ENCODE data around the gene SREBF1. TPM values are rescaled to one million over a fixed set of nuclear protein-coding genes. Genes with fewer than 3 reads are reported as not detected.

Gene SREBF1
- total and polyA plus RNA-seq, 2 experiments from 2014 or later, result 19.2 to 36.2 TPM

GRCh38 chr17:17870247-17870646 is 33.5 kb upstream of the SREBF1 start:
- DNase-seq, result no peak
- Histone ChIP-seq H3K9me2 (ENCODE audit: insufficient read depth) (no peaks in the 10 kb centered on the region), H3K27me3 (replicated peaks; ENCODE audit: insufficient read depth) (no peaks in the 10 kb centered on the region), H3K9ac (no peak overlapping the region), H4K20me1 (ENCODE audit: insufficient read depth) (no peaks in the 10 kb centered on the region), H3K4me1 (ENCODE audit: insufficient read depth) (peaks cover 5% of the 10 kb centered on the region; the same call in 1 of the 2 replicates), H3K4me2 (ENCODE audit: unreplicated experiment) (no peak overlapping the region), H3F3A (ENCODE audit: insufficient read depth) (no peaks in the 10 kb centered on the region; the same call in 1 of the 2 replicates), H3K4me3 (no peak overlapping the region), H3K27ac (no peak overlapping the region), H3K9me3 (ENCODE audit: low read depth) (no peaks in the 10 kb centered on the region), H2AFZ (no peak overlapping the region), H3K36me3 (ENCODE audit: low read depth) (peaks cover 6% of the 10 kb centered on the region; the same call in 1 of the 2 replicates), H3K79me2 (ENCODE audit: insufficient read depth) (no peaks in the 10 kb centered on the region)
- TF ChIP-seq EZH2phosphoT487 (IDR thresholded peaks at IDR 0.05; ENCODE audit: insufficient read depth, low read depth), result no peak
- WGBS, 2 experiments (ENCODE audit: low coverage in 1 of 2, low lambda C conversion rate in 2 of 2, missing lambda C conversion rate in 2 of 2), result 77 to 81% methylated on average over 6 of the region's 6 CpGs
- in situ Hi-C loops (cut with MboI), result loop anchor here (25.0 kb wide), 1 partner anchor 183 kb away; the partner anchor contains the start of gene RAI1

- in situ Hi-C loops (cut with MboI), result loop anchor here (25.0 kb wide), 1 partner anchor 182 kb away; the partner anchor contains the start of gene RAI1
- no peak for TF ChIP-seq EZH2phosphoT487 (IDR thresholded peaks at IDR 0.05; ENCODE audit: insufficient read depth, low read depth)
- no peak for TF ChIP-seq EZH2 (IDR thresholded peaks at IDR 0.05; ENCODE audit: insufficient read depth, poor library complexity, severe bottlenecking)
- no peaks in the 10 kb centered on the region for H3F3A ChIP-seq (ENCODE audit: insufficient read depth)
- H3K4me1 ChIP-seq (ENCODE audit: insufficient read depth), result no peaks in the 10 kb centered on the region
- peaks cover 12% of the 10 kb centered on the region; the same call in 1 of the 2 replicates for H3K36me3 ChIP-seq (ENCODE audit: low read depth)
- H3K27ac ChIP-seq, result no peak overlapping the region
- H3K79me2 ChIP-seq (ENCODE audit: insufficient read depth), result no peaks in the 10 kb centered on the region
- no peak overlapping the region for H3K4me2 ChIP-seq (ENCODE audit: unreplicated experiment)
- H3K4me3 ChIP-seq, result no peak overlapping the region
- no peaks in the 10 kb centered on the region for H3K9me2 ChIP-seq (ENCODE audit: insufficient read depth)
- H3K27me3 ChIP-seq (replicated peaks; ENCODE audit: insufficient read depth), result no peaks in the 10 kb centered on the region
- no peak for DNase-seq
- no peak overlapping the region for H2AFZ ChIP-seq
- 86 to 94% methylated on average over 18 of the region's 18 CpGs for WGBS, 2 experiments (ENCODE audit: low coverage in 1 of 2, low lambda C conversion rate in 2 of 2, missing lambda C conversion rate in 2 of 2)
- H3K9me3 ChIP-seq (ENCODE audit: low read depth), result no peaks in the 10 kb centered on the region
- no peaks in the 10 kb centered on the region for H4K20me1 ChIP-seq (ENCODE audit: insufficient read depth)
- no peak overlapping the region for H3K9ac ChIP-seq
Measured at GRCh38 chr17:17868641-17869522, 32.1 kb upstream of the SREBF1 start.

- in situ Hi-C loops (cut with MboI), result loop anchor here (25.0 kb wide), 1 partner anchor 180 kb away; the partner anchor contains the start of gene RAI1
- 82 to 91% methylated on average over 4 of the region's 4 CpGs for WGBS, 2 experiments (ENCODE audit: low coverage in 1 of 2, low lambda C conversion rate in 2 of 2, missing lambda C conversion rate in 2 of 2)
Measured at GRCh38 chr17:17866897-17867296, 30.1 kb upstream of the SREBF1 start.

GRCh38 chr17:17866425-17866824 is 29.6 kb upstream of the SREBF1 start:
- peaks cover 12% of the 10 kb centered on the region; the same call in 1 of the 2 replicates for H3K36me3 ChIP-seq (ENCODE audit: low read depth)
- H3K9ac ChIP-seq, result no peak overlapping the region
- H3K4me3 ChIP-seq, result no peak overlapping the region
- H3K9me3 ChIP-seq (ENCODE audit: low read depth), result no peaks in the 10 kb centered on the region
- no peak overlapping the region for H2AFZ ChIP-seq
- no peaks in the 10 kb centered on the region for H3K4me1 ChIP-seq (ENCODE audit: insufficient read depth)
- H3K79me2 ChIP-seq (ENCODE audit: insufficient read depth), result no peaks in the 10 kb centered on the region
- no peaks in the 10 kb centered on the region for H3K9me2 ChIP-seq (ENCODE audit: insufficient read depth)
- no peak overlapping the region for H3K27ac ChIP-seq
- no peaks in the 10 kb centered on the region for H3K27me3 ChIP-seq (replicated peaks; ENCODE audit: insufficient read depth)
- H3K4me2 ChIP-seq (ENCODE audit: unreplicated experiment), result no peak overlapping the region
- TF ChIP-seq EZH2 (IDR thresholded peaks at IDR 0.05; ENCODE audit: insufficient read depth, poor library complexity, severe bottlenecking) (no peak), EZH2phosphoT487 (IDR thresholded peaks at IDR 0.05; ENCODE audit: insufficient read depth, low read depth) (no peak)
- in situ Hi-C loops (cut with MboI), result loop anchor here (25.0 kb wide), 1 partner anchor 179 kb away; the partner anchor contains the start of gene RAI1
- 61 to 64% methylated on average over 3 of the region's 3 CpGs for WGBS, 2 experiments (ENCODE audit: low coverage in 1 of 2, low lambda C conversion rate in 2 of 2, missing lambda C conversion rate in 2 of 2)
- no peak for DNase-seq
- H3F3A ChIP-seq (ENCODE audit: insufficient read depth), result no peaks in the 10 kb centered on the region; the same call in 1 of the 2 replicates
- H4K20me1 ChIP-seq (ENCODE audit: insufficient read depth), result no peaks in the 10 kb centered on the region

More at GRCh38 chr17:17866897-17867296, 30.1 kb upstream of the SREBF1 start:
- Histone ChIP-seq H3K4me3 (no peak overlapping the region), H3K27me3 (replicated peaks; ENCODE audit: insufficient read depth) (no peaks in the 10 kb centered on the region), H3K36me3 (ENCODE audit: low read depth) (peaks cover 12% of the 10 kb centered on the region; the same call in 1 of the 2 replicates), H3K27ac (no peak overlapping the region), H3K9me2 (ENCODE audit: insufficient read depth) (no peaks in the 10 kb centered on the region), H2AFZ (no peak overlapping the region), H3K79me2 (ENCODE audit: insufficient read depth) (no peaks in the 10 kb centered on the region), H3K9me3 (ENCODE audit: low read depth) (no peaks in the 10 kb centered on the region), H4K20me1 (ENCODE audit: insufficient read depth) (no peaks in the 10 kb centered on the region), H3F3A (ENCODE audit: insufficient read depth) (no peaks in the 10 kb centered on the region), H3K9ac (no peak overlapping the region), H3K4me1 (ENCODE audit: insufficient read depth) (no peaks in the 10 kb centered on the region), H3K4me2 (ENCODE audit: unreplicated experiment) (no peak overlapping the region)
- DNase-seq, result no peak
- no peak for TF ChIP-seq EZH2 (IDR thresholded peaks at IDR 0.05; ENCODE audit: insufficient read depth, poor library complexity, severe bottlenecking)
- no peak for TF ChIP-seq EZH2phosphoT487 (IDR thresholded peaks at IDR 0.05; ENCODE audit: insufficient read depth, low read depth)

All from GM23248 (cell line).